HG03139 (cell line): ENCODE results near the gene FANCM.

ENCODE experiments used
- ATAC-seq: cut with Tn5 transposase; IDR thresholded peaks from one replicate; pipeline ENCODE4 v1.9.1; 2021; ENCODE audit not compliant: unreplicated experiment

Gene FANCM, protein sequence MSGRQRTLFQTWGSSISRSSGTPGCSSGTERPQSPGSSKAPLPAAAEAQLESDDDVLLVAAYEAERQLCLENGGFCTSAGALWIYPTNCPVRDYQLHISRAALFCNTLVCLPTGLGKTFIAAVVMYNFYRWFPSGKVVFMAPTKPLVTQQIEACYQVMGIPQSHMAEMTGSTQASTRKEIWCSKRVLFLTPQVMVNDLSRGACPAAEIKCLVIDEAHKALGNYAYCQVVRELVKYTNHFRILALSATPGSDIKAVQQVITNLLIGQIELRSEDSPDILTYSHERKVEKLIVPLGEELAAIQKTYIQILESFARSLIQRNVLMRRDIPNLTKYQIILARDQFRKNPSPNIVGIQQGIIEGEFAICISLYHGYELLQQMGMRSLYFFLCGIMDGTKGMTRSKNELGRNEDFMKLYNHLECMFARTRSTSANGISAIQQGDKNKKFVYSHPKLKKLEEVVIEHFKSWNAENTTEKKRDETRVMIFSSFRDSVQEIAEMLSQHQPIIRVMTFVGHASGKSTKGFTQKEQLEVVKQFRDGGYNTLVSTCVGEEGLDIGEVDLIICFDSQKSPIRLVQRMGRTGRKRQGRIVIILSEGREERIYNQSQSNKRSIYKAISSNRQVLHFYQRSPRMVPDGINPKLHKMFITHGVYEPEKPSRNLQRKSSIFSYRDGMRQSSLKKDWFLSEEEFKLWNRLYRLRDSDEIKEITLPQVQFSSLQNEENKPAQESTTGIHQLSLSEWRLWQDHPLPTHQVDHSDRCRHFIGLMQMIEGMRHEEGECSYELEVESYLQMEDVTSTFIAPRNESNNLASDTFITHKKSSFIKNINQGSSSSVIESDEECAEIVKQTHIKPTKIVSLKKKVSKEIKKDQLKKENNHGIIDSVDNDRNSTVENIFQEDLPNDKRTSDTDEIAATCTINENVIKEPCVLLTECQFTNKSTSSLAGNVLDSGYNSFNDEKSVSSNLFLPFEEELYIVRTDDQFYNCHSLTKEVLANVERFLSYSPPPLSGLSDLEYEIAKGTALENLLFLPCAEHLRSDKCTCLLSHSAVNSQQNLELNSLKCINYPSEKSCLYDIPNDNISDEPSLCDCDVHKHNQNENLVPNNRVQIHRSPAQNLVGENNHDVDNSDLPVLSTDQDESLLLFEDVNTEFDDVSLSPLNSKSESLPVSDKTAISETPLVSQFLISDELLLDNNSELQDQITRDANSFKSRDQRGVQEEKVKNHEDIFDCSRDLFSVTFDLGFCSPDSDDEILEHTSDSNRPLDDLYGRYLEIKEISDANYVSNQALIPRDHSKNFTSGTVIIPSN (N-terminal part only)

DNA sequence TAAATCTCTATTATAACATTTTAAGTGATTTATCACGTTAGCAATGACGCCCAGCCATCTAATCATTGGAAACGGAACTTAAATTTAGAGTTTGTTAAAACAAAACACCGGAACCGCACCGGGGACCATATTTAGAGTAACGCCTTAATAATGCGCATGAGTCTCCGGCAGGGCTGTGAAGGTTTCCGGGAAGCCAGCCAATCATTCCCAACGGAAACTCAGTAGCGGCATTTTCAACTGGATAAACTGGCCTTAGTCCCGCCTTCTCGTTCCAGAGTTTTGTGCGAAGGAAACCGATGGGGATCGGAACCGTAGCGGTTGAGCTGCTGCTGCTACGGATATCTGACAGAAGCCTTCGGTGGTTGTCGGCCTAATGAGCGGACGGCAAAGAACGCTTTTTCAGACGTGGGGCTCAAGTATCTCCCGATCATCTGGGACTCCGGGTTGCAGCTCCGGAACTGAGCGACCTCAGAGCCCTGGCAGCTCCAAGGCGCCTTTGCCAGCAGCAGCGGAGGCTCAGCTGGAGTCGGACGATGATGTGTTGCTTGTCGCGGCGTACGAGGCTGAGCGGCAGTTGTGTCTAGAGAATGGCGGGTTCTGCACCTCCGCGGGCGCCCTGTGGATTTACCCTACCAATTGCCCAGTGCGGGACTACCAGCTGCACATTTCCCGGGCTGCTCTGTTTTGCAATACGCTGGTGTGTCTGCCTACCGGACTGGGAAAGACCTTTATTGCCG is at the start of gene FANCM:
FANCM (plus strand) TSS at position 272 of the 737 bp plus-strand sequence; CDS start at position 374, 102 bp downstream.
- ATAC-seq, result peak; percentile 31

DNA sequence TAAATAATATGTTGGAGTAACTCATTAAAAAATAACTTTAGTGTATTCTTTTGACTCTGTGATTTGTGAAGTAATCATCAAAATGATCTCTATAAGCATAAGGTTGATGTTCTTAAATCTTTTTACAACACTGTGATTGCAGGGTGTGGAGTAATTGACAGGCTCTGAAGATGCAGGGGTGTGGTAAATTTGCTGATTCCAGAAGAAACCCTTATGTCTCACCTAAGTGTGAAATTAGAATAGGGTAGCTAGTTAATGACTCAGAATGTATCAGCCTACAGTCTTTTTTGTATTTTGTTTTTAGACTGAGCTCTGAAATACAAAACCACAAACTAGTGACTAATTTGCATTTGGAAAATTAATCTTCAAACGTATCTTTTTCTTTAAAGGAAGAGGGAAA is 45.9 kb upstream of the FANCM start:
- ATAC-seq, result no peak

DNA sequence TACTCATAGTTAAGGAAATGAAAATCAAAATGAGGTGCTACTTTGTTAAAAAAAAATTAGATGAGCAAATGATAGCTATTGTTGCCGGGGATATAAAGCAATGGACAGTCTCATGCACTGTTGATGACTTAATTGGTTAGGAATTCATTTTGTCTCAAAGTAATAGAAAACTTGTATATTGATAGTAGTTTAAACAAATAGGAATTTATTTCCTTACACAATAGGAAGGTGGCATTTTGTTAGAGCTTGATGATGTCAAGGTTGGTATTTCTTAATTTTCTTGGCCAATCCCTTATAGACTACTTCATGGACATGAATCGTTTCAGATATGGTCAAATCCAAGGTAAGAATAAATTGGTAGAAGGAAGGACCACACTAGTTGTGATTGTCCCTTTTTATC is 44.0 kb upstream of the FANCM start:
- ATAC-seq, result no peak

DNA sequence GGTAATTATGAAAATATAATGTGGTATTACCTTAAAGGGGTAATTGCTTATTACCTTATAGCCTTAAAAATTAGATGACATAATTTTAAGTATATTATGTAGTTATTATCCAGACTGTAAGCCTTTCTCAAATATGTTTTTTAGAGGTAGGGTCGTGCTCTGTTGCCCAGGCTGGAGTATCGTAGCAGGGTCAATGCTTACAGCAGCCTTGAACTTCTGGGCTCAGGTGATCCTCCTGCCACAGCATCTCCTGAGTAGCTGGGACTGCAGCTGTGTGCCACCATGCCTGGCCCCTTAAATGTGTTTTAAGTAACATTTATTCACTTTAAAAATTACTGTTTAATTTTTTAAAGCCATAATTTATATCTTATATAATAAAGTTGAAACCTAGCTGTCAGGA is 41.5 kb upstream of the FANCM start:
- ATAC-seq, result no peak

DNA sequence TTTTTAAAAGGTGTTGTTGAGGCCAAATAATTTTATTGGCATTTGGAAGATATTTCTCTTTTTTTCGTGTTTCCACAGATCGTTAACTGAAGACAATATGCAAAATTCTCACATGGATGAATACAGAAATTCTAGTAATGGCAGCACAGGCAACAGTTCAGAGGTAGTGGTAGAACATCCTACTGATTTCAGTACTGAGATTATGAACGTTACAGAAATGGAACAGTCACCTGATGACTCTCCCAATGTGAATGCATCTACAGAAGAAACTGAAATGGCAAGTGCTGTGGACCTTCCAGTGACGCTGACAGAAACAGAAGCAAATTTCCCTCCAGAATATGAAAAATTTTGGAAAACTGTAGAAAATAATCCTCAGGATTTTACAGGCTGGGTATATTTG is 40.6 kb upstream of the FANCM start:
- no peak for ATAC-seq

DNA sequence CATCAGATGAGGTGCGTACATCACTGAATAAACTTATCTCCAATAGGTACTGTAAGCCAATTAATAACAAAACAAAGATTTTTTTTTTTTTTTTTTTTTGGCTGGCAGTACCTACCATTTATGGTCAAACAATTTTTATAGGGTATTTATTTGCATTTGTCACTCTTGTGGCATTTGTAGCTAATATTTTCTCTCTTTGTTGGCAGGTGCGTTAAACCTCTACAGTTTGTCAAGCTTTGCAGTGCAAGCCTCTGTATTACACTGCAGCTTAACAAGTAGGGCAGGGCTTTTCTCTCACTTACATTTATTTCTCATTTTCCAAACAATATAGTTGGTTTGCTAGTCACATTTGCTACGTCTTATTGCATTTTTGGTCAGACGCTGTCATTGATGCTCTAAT is 39.5 kb upstream of the FANCM start:
- ATAC-seq, result no peak

DNA sequence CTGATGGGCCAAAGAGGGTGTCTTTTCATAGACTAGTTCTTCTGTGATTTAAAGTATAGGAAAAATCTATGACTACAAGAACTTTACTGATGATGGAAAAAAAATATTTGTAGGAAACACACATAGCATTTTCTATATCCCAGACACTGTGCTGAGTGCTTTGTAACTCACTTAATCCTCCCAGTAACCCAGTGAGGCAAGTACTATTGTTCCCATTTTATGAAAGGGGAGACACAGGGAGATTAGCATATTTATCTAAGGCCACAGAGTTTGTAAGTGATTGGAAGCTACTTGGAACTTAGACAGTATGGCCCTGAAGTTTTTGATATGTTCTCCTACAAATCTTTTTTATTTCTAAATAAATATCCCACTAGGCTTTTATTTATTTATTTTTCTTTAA is 31.9 kb upstream of the FANCM start:
- no peak for ATAC-seq

DNA sequence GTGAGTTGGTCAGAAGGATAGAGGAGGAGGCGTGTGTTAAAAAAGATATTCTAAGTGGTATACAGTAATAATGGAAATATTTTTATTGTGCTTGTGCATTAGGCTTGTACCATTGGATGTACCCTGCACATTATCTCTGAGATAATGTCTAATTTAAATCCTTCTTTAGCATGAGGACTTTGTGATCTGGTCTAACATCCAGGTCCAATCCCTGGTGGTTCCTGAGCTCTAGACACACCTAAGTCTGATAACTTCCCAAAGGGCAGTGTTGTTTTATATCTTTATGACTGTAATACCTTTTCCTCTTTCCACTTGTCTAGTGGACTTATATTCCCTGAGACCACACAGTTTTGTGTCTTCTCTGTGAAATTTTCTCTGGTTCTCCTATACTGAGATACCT is 31.2 kb upstream of the FANCM start:
- ATAC-seq, result no peak

DNA sequence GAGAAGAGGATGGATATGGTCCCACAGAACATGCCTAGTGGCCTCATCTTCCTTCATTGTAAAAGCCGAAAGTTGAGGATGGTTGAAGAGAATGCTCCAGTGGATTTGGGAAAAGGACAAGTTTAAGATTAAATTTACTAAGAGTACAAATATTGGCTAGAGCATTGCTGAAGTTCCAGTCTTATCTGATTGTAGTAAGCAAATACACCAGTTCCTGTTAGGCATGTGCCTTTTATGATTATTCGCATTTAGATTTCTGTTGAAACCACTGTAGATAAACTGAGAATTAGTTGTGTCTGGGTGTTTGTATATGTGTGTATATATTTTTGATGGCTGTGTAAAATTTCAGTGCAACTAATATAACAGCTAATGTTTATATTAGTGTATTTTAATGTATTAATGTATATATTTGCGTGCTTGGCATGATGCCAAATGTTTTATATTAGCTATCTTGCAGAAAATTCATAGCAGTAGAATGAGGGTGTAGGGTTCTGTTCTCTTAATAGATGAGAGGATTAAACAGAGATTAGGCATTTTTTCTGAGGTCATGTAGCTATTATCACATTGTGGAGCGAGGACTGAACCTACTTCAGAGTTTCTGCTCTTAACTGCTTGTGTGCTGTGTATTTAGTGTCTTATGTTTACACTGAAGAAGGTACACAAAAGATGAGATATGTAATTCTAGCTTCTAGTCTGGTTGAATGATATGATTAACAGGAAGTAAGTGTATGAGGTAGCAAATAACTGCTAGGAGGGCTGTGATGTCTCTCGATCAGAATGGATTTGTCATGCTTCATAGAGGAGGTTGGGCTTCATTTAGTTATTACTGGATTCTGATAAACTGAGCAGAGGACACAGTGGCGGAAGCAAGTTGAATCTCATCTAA is 22.6 kb upstream of the FANCM start:
- no peak for ATAC-seq

DNA sequence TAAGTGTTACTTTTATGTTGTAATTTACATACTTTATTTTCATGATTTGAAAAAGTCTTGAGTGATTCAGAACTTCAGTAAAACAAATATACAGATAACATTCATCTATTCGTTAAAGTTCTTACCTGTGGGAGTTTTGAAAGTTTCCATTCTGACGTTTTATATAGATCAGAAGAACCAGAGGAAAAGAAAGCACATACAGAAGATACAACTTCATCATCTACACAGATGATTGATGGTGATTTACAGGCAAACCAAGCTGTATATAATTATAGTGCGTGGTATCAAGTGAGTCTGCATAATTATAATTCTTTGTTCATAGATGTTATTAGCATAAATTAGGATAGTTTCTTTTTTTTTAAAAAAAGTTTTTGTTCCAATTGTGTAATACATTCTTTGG is 21.4 kb upstream of the FANCM start:
- ATAC-seq, result no peak

DNA sequence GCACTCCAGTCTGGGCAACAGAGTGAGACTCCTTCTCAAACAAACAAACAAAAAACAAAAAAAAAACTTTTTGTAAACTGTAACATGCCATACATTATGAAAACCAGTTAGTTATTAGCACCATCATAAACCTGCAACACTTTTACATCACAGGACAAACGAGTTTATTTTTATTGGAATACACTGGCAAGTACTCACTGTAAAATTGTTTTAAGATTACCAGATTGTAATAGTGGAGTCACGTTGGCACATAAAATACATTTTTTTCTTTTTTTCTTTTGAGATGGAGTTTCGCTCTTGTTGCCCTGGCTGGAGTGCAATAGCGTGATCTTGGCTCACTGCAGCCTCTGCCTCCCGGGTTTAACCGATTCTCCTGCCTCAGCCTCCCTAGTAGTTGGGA is 17.1 kb upstream of the FANCM start:
- ATAC-seq, result no peak

DNA sequence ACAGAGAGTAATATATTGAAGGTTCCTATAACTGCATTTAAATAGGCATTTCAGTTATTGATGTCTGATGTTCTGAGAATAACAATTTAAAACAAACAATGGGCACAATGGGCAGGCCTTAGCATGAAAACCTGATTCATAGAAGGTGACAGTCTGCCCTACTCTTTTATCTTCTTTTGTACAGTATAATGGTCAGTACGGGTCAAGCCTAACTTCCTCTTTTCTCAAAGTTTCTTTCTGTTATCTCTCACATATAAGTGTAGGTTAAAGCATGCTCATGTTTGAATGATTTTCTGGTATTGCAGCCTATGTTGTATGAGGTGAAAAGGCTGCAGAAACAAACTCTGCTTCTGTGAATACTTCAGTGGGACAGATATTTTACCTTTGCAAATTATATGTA is 15.6 kb upstream of the FANCM start:
- no peak for ATAC-seq

DNA sequence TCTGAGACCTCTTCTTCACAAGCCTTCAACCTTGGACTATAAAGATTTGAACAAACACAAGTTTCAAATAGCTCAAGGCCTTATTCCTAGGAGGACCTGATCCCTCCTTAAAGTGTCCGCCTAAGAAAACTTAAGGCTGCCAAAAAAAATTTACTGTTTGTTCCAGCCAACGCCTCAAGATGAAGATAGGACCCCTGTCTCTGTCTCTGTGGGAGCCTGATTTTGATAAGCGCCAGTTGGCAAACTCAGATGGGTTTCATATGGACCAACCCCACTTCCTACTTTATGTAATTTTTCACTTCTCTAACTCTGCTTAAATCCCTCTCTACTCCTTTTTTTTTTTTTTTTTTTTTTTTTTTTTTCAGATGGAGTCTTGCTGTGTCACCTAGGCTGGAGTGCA is 12.5 kb upstream of the FANCM start:
- no peak for ATAC-seq

DNA sequence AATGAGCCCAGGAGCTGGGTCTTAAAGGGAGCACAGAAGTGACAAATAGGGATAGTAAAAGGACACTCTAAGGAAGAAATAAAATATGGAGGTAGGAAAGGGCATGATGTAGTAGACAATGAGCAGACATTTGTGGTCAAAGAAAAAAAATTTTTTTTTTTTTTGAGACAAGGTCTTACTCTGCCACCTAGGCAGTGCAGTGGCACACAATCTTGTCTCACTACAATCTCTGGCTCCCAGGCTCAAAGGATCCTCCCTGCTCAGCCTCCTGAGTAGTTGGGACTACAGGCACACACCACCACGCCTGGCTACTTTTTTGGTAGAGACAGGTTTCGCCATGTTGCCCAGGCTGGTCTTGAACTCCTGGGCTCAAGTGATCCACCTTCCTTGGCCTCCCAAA is 10.0 kb upstream of the FANCM start:
- ATAC-seq, result no peak

DNA sequence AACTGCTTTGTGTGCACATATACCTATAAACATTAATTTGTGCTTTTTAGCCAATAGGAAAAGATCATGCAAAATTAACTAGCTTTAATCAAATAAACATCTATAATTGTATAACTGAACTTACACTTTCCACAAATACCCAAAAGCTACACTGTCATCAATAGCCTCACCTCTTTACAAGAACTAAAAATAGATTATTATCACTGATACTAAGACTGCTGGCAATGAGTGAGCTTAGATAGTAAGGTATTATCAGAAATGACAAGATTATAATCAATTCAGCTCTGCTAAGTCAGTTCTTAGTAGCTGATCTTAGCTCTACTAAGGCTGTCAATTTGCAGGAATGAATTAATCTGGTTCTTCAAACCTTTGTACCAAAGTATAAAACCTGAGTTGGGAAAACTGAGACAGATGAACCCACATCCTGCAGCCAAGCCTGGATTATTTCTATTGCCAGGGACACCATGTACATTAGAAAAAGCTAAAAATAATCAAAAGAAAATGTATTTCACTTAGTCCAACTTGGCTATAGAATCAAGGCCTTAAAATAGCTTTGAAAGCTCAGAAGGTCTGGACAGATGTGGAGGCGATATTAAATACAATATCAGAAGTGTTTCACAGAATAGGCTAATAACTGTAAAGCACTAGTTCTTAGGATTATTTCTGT is 6.6 kb upstream of the FANCM start:
- no peak for ATAC-seq

DNA sequence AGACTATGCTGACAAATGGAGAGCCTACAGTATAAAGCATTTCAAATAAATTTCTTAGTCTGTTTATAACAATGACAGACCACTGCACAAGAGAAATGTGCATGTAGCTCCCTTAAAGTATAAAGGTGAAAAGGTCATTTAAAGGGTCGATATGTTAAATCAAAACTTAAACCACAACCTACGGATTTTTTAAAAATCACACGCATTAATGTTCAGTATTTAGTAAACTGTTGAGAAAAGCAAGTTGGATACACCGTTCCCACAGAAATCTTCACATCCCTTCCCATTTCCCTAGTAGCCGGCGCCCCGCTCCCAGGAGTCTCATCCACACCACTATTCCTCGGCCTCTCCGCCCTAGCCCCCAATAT is 2.1 kb upstream of the FANCM start:
- no peak for ATAC-seq

DNA sequence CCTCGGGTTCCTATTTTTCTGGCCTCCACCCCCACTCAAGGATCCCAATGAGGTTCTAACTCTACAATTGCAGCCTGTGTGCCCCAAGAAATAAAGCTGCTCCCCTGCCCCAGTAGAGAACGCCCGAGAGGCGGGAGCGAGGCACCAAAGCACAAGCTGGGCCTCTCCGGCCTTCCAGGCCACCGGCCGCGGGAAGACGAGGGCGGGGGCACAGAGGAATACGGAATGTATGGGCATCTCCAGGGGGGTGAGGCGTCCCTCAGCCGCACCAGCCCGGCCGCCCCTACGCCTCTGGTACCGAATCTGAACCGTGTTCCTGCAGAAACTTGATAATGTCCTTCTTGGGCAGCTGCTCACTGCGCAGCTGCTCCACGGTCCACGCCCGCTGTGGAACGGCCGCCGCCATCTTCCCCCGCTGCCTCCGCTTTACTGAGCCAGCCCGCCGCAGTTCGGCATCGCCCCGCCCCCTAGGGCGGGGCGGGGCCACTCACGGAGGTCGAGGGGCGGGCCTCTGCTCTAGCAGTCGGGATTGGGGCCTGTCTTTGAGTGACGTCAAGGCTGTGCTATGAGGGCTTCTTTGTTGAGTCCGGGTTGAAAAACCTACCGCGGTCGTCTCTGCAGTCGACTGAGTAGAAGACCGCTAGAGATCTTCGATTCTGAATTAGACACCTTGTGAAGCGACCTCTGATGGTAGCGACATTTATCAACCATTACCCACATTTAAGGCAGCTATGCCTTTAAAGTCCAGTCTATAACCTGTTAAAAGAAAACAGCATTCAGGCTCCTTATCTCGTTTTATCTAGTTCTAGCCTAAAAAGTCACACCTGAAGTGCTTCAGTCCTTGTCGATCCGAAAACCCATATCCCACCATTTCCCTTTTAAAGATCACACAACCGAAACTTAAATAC is 1.4 kb upstream of the FANCM start, which contains the start of gene FKBP3:
FKBP3 (minus strand) TSS at position 431 of the 908 bp plus-strand sequence; CDS start at position 406, 25 bp downstream.
- ATAC-seq, result peak; percentile 89

DNA sequence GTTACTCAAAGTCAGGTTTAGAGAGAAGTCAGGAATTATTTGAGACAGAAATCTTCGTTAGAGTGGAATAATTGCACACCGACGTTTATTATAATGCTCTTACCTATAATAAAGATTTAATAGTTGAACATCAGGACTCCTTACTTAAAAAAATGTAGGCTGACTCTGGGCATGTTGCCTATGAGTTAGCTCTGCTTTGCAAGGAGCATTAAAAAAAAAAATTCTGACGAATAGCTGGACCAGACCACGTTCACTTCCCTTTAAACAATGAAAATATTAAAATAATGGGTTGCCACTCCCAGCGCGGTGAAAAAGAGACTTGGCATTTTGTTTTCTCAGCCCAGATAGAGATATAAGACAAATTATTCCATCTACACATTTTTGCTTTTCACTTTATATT is 574 bp upstream of the FANCM start:
- ATAC-seq, result no peak
